Pons (tissue), 1 donor: ENCODE results near the gene TMEM132C.

Experiments
- DNase-seq: peaks from one replicate; pipeline ENCODE4 v3.0.0-alpha.2; 2016; ENCODE audit warnings: low spot score

TMEM132C gene

GRCh38 chr12:128420163-128420562 is 153.2 kb downstream of the TMEM132C start:
- no peak for DNase-seq

GRCh38 chr12:128421375-128421774 is 154.4 kb downstream of the TMEM132C start:
- DNase-seq = no peak

- DNase-seq = no peak
These were observed 156.2 kb downstream of the TMEM132C start for GRCh38 chr12:128423205-128423604.

DNA sequence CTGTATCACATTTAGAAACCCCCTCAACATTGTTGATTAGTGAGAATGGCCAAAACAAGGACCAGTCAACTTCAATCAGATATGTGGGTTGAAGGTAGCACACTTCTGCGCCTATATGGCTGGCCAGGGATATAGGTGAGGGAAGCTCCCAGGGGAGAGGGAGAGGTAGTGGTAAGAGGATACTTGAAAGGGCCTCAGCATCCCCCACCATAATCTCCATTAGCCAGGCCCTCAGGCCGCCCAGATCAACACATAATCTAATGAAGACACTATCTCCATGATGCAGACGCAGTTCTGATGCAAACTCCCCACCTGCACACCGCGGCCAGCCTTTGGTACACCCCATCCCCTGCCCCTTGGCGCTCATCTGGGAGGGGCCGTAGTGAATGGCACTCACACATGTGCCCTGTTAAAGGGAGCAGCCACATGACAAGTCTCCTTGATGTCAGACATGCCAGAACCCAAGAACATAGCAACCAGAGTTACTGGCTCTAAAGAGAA is 158.0 kb downstream of the TMEM132C start:
- DNase-seq = no peak

GRCh38 chr12:128425666-128426331 is 158.8 kb downstream of the TMEM132C start:
- DNase-seq = no peak

- DNase-seq = no peak
These were observed 159.5 kb downstream of the TMEM132C start for GRCh38 chr12:128426511-128426910.

DNA sequence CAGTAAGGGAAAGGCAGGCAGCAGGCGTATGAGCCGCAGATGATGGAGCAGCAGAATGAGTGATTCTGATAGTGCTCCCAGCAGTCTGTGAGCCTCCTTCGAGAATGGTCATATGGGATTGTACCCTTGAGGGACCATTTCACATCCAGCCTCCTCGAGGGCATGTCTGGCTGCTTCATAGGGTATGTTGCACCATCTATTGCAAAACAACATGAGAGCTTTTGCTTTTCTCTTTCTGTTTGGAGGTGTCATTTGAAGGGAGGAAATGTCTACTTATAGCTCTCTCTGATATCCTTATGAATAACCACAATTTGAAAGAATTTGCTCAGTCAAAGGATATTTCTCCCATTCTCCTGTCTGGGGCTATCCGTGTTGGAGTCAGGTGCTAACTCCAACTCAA is 172.8 kb downstream of the TMEM132C start:
- no peak for DNase-seq

- DNase-seq = no peak
These were observed 175.1 kb downstream of the TMEM132C start for GRCh38 chr12:128442096-128442495.

DNA sequence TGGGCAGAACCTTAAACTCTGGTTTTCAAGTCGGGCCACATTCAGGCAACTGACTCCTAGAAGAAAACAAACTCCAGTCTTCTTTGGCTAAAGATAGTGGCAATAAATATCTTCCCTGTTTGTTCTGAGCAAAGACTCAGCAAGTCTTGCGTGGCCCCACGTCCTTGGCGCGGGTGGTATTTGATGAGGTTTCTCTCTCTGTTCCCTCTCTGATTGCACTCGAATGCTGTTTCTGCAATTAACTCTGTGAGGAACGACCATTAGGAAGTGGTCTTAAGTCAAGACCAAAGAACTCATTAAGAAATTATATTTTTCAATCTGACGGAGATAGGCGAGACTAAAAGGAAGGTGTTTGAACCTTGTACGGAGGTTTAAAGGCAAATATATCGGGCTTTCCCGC is 177.6 kb downstream of the TMEM132C start:
- no peak for DNase-seq

GRCh38 chr12:128445415-128446127 is 178.6 kb downstream of the TMEM132C start:
- no peak for DNase-seq

DNA sequence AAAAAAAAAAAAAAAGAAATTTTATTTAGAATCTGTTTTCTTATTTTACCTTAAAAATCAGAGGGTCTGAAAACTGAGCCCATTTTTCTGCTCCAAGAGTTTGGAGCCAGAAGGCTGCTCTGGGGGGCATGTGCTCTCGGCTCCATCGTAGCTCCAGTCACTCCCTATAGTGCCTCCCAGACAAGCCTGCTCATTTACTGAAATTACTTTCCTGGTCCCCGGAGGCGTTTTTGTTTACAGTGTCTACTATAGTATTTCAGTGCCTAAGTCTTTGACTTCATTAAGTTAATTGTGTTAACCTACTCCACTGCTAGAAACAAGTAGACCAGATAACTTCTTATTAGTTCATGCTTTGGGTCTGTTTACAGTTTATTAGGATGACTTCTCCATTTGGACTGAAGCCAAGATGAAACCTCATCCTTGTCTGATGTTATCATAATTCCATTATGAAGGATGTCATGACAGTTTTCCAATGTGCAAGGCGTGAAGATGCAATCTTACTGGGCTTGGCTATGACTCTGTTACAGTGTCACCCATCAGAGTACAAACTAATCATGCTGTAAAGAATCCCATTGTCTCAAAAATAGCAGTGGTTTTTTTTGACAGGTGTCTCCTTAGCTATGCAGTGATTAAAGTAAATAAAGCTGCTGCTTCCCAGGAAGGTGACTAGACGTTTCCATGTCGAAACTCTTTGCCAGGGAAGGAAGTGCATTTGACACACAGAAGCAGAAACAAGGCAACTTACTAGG is 182.3 kb downstream of the TMEM132C start:
- peak; percentile 7 for DNase-seq

DNA sequence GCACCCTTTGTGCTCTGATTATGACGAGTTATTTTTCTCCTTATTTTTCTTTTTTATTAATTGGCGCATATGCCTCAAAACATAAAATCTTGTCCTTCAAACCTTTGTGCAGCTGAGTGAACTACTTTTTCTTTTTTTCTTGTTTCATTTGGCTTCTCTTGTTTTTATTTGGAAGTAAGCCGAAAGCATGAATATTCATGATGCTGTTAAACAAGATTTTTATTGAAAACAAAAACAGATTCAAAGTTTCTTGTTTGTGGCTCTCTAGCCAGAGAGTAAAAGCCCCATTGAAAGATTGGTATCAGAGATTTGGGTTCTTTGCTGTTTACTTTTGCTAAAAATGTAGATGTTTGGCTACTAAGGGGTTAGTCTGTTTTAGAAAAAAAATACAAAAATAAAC is 183.8 kb downstream of the TMEM132C start:
- peak; percentile 69 for DNase-seq

GRCh38 chr12:128455851-128456250 is 188.9 kb downstream of the TMEM132C start:
- no peak for DNase-seq

GRCh38 chr12:128456922-128457321 is 190.0 kb downstream of the TMEM132C start:
- DNase-seq = no peak

DNA sequence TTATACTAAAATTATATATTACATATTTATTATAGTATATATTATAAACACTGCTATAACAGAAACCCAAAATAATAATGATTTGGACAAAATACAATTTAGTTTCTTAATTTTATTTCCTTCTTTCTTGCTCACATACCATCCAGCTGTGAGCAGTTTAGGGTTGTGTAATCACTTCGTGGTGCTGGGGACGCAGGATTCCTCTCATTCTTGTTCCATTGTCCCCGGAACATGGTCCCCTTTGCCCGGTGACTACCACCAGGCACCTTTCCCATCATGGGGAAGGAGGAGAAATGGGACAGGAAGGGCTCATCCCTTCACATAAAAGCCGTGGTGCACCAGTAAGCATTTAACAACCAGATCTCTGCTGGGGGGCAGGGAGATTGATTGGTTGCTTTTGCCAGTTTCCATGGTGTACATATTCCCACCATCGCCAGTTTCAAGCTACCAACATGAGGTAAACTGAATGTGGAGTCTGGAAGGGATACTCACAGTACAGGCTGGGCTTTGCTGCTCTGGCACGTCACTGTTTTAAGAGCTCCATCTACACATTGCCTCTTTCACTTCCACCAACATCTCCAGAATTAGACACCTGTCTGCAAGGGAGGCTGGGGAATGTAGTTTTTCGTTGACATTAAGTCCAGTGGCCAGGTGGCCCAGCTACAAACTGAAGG is 191.5 kb downstream of the TMEM132C start:
- no peak for DNase-seq

GRCh38 chr12:128459067-128459466 is 192.1 kb downstream of the TMEM132C start:
- DNase-seq = no peak

DNA sequence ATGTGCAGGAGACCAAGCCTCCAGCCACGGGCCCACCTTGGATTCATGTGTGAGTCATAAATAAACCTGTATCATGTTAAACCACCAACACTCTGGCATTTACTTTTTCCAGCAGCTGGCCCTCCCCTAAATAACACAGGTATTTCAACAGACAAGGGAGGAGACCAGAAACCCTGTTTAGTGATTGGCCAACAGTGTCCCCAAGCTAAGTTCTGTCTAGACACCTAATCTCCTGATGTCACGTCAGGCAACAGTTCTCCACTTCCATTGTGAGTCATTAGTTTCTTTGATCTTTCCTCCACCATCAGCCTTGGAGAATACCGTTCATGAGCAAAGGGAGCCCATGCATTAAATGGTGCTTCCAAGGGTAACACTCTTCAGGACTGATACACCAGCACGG is 196.9 kb downstream of the TMEM132C start:
- no peak for DNase-seq

GRCh38 chr12:128467882-128468281 is 200.9 kb downstream of the TMEM132C start:
- DNase-seq = no peak

DNA sequence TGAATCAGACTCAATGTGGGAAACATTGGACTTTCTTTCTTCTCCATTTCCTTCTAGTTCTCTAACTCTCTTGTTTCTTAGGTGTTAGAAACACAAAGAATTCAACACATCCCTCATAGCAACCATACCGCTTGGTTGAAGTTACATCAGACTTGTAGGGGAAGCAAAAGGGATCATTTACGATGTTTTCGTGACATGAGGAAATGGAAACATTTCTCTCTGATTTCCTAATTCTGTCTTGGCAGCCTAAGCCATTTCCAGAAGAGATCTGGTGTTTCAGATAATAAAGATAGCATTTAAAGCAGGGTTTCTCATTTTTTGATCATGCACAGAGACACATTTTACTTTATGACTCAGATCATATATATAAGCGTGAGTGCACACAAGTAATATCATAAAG is 202.0 kb downstream of the TMEM132C start:
- no peak for DNase-seq

- no peak for DNase-seq
These were observed 204.5 kb downstream of the TMEM132C start for GRCh38 chr12:128471491-128471890.

- no peak for DNase-seq
These were observed 207.9 kb downstream of the TMEM132C start for GRCh38 chr12:128474916-128475315.

- no peak for DNase-seq
These were observed 209.3 kb downstream of the TMEM132C start for GRCh38 chr12:128476266-128476665.
